ENCODE results near the gene NKX2-3.
A peak's percentile ranks its signal among the peaks of the same experiment; 100 is the strongest.

Gene NKX2-3

DNA sequence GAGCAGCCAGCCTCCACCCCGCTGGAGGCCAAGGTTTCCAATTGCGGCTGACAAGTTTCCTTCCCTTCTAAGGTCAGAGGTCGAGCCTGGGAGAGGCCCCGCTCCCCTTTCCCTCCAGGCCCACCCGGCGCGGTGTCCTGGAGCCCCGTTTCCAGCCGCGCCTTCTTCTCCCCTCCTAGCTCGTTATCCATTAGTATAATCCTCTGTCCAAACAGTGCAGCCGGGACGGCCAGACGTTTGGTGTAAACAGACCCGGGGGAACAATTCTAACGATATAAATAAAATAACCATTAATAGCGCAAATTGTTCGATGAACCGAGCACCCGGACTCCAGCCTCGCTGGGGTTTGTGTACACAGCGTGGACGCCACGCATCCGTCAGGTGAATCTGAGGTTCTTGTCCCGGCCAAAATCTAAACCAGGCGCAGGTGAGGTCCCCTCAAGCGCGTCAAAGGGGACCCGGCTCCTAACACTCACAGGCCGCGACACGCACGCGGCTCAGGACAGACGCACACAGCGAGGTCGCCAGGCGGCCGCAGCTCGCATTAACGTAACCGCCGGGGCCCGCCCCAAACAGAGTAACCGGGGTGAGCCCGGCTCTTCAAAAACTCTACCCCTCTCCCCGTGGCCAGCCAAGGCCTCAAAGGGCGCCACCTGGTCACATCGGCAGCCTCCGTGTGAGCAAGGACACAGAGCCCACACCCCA, 10.8 kb upstream of the NKX2-3 start:
- CTCF ChIA-PET, result interaction anchor here (0.8 kb wide), 1 partner anchor 39 kb away, joined by 3 read pairs; no protein-coding TSS in a partner anchor
- Histone ChIP-seq H3K9me3 (ENCODE audit: control insufficient read depth, insufficient read depth, low read depth, low read length) (no peaks in the 10 kb centered on the region), H3K27ac (ENCODE audit: extremely low read depth, low read depth, low read length) (no peak overlapping the region; the same call in 1 of the 2 replicates), H3K4me3 (ENCODE audit: low read depth, low read length) (no peak overlapping the region), H3K36me3 (ENCODE audit: control insufficient read depth in 2 of 2, insufficient read depth in 1 of 2, low read length in 2 of 2) (no peaks in the 10 kb centered on the region), H3K4me1 (ENCODE audit: control insufficient read depth, insufficient read depth, low read length) (peaks cover 30% of the 10 kb centered on the region)
- no peak for TF ChIP-seq HOXD13 (CRISPR knock-in tag; IDR thresholded peaks at IDR 0.05; ENCODE audit: borderline replicate concordance)
- no peak for TF ChIP-seq ZNF155 (tag by site-specific recombination; IDR thresholded peaks at IDR 0.05)
- TF ChIP-seq KLF10 (tag by site-specific recombination; IDR thresholded peaks at IDR 0.05), result no peak
- no peak for TF ChIP-seq ZNF24 (tag by site-specific recombination; IDR thresholded peaks at IDR 0.05)
- no peak for TF ChIP-seq ZNF202 (tag by site-specific recombination; IDR thresholded peaks at IDR 0.05; ENCODE audit: borderline replicate concordance)
- TF ChIP-seq, protein P1, sequence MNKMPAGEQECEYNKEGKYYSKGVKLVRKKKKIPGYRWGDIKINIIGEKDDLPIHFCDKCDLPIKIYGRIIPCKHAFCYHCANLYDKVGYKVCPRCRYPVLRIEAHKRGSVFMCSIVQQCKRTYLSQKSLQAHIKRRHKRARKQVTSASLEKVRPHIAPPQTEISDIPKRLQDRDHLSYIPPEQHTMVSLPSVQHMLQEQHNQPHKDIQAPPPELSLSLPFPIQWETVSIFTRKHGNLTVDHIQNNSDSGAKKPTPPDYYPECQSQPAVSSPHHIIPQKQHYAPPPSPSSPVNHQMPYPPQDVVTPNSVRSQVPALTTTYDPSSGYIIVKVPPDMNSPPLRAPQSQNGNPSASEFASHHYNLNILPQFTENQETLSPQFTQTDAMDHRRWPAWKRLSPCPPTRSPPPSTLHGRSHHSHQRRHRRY (tag by site-specific recombination; IDR thresholded peaks at IDR 0.05), result no peak
- no peak for TF ChIP-seq ZNF350 (tag by site-specific recombination; IDR thresholded peaks at IDR 0.05)
- no peak for TF ChIP-seq ZNF473 (tag by site-specific recombination; IDR thresholded peaks at IDR 0.05)
- TF ChIP-seq ZNF169 (tag by site-specific recombination; IDR thresholded peaks at IDR 0.05), result no peak
- TF ChIP-seq, protein P2, sequence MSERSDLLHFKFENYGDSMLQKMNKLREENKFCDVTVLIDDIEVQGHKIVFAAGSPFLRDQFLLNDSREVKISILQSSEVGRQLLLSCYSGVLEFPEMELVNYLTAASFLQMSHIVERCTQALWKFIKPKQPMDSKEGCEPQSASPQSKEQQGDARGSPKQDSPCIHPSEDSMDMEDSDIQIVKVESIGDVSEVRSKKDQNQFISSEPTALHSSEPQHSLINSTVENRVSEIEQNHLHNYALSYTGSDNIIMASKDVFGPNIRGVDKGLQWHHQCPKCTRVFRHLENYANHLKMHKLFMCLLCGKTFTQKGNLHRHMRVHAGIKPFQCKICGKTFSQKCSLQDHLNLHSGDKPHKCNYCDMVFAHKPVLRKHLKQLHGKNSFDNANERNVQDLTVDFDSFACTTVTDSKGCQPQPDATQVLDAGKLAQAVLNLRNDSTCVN (tag by site-specific recombination; optimal IDR thresholded peaks at IDR 0.05), result no peak
- TF ChIP-seq ZNF530 (tag by site-specific recombination; IDR thresholded peaks at IDR 0.05; ENCODE audit: low read depth), result no peak
- TF ChIP-seq ZFP41 (tag by site-specific recombination; IDR thresholded peaks at IDR 0.05; ENCODE audit: borderline replicate concordance), result no peak
- no peak for TF ChIP-seq ZNF660 (tag by site-specific recombination; IDR thresholded peaks at IDR 0.05)
- TF ChIP-seq ZNF549 (tag by site-specific recombination; IDR thresholded peaks at IDR 0.05), result no peak
- TF ChIP-seq ZNF274 (IDR thresholded peaks at IDR 0.05; ENCODE audit: low read length), result no peak
- TF ChIP-seq ZNF274 (tag by site-specific recombination; IDR thresholded peaks at IDR 0.05; ENCODE audit: borderline replicate concordance), result no peak
- TF ChIP-seq, protein P3, sequence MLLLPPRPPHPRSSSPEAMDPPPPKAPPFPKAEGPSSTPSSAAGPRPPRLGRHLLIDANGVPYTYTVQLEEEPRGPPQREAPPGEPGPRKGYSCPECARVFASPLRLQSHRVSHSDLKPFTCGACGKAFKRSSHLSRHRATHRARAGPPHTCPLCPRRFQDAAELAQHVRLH (tag by site-specific recombination; IDR thresholded peaks at IDR 0.05), result no peak
- TF ChIP-seq ZIC2 (tag by site-specific recombination; IDR thresholded peaks at IDR 0.05), result no peak
- POLR2A ChIA-PET, result no interaction called here

DNA sequence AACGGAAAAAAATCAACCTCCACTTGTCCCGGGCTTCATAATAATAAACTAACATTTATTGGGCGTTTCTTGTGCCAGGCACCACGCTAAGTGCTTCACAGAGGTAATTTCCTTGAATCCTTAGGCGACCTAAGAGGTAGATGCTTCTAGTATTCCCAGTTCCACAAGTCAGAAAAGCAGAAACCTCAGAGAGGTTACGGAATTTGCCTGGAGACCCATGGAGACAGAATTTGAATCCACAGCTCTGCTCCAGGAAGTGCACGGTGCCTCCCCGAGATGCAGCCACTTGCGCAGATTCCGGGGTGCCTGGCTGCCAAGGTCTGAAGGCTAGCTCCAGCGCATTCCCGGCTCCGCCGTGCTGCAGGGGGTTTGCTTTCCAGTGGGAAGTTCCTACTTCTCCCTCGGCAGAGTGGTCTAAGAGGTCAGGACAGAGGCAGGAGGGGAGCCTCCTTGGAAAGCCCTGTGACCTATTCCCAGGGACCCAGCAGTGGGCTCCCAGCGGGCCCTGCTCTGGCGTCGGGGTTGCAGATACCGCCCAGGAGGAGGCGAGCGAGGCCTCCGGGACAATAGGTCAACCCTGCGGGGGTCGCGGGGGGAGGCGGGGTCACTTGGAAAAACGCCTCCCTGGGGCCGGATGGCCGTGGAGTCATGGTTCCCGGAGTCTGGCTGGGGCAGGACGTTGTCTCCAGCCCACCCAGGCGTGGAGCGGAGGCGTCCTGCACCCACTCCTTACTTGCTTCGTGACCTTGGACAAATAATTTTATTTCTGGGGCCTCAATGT, 10.1 kb upstream of the NKX2-3 start:
- Histone ChIP-seq H3K4me3 (ENCODE audit: low read depth, low read length) (no peak overlapping the region), H3K27ac (ENCODE audit: extremely low read depth, low read depth, low read length) (no peak overlapping the region; the same call in 1 of the 2 replicates), H3K4me1 (ENCODE audit: control insufficient read depth, insufficient read depth, low read length) (peaks cover 30% of the 10 kb centered on the region), H3K9me3 (ENCODE audit: control insufficient read depth, insufficient read depth, low read depth, low read length) (no peaks in the 10 kb centered on the region), H3K36me3 (ENCODE audit: control insufficient read depth in 2 of 2, insufficient read depth in 1 of 2, low read length in 2 of 2) (no peaks in the 10 kb centered on the region)
- ChIA-PET CTCF (interaction anchor here (0.6 kb wide), 1 partner anchor 96 kb away, joined by 3 read pairs; no protein-coding TSS in a partner anchor), POLR2A (no interaction called here)
- TF ChIP-seq IKZF3 (tag by site-specific recombination; IDR thresholded peaks at IDR 0.05) (0 out of 2 replicates have a peak, but pooled peaks have one; percentile 30), ZFHX2 (tag by site-specific recombination; conservative IDR thresholded peaks at IDR 0.05) (0 out of 2 replicates have a peak, but pooled peaks have one; percentile 21), ZBTB20 (tag by site-specific recombination; IDR thresholded peaks at IDR 0.05) (peak; percentile 71), EGR2 (tag by site-specific recombination; IDR thresholded peaks at IDR 0.05; ENCODE audit: low read depth) (peak; percentile 61; the same call in 1 of the 2 replicates), ZIC2 (tag by site-specific recombination; IDR thresholded peaks at IDR 0.05) (peak; percentile 76), ZNF600 (tag by site-specific recombination; IDR thresholded peaks at IDR 0.05) (peak; percentile 78; the same call in 1 of the 2 replicates), MEIS1 (CRISPR knock-in tag; IDR thresholded peaks at IDR 0.05; ENCODE audit: borderline replicate concordance) (no peak), TRIM28 (IDR thresholded peaks at IDR 0.05; ENCODE audit: borderline replicate concordance, low read length) (0 out of 2 replicates have a peak, but pooled peaks have one; percentile 40)
- TF ChIP-seq, protein P4, sequence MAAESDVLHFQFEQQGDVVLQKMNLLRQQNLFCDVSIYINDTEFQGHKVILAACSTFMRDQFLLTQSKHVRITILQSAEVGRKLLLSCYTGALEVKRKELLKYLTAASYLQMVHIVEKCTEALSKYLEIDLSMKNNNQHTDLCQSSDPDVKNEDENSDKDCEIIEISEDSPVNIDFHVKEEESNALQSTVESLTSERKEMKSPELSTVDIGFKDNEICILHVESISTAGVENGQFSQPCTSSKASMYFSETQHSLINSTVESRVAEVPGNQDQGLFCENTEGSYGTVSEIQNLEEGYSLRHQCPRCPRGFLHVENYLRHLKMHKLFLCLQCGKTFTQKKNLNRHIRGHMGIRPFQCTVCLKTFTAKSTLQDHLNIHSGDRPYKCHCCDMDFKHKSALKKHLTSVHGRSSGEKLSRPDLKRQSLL (tag by site-specific recombination; IDR thresholded peaks at IDR 0.05), result peak; percentile 50; the same call in 1 of the 2 replicates
- TF ChIP-seq, protein P5, sequence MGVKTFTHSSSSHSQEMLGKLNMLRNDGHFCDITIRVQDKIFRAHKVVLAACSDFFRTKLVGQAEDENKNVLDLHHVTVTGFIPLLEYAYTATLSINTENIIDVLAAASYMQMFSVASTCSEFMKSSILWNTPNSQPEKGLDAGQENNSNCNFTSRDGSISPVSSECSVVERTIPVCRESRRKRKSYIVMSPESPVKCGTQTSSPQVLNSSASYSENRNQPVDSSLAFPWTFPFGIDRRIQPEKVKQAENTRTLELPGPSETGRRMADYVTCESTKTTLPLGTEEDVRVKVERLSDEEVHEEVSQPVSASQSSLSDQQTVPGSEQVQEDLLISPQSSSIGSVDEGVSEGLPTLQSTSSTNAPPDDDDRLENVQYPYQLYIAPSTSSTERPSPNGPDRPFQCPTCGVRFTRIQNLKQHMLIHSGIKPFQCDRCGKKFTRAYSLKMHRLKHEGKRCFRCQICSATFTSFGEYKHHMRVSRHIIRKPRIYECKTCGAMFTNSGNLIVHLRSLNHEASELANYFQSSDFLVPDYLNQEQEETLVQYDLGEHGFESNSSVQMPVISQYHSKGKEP (tag by site-specific recombination; IDR thresholded peaks at IDR 0.05), result no peak
